ENCODE results near the gene ERCC6. TPM values are rescaled to one million over a fixed set of nuclear protein-coding genes. Genes with fewer than 3 reads are reported as not detected.

The ERCC6 gene
- total RNA-seq, 1 donor: 54.3 TPM

DNA sequence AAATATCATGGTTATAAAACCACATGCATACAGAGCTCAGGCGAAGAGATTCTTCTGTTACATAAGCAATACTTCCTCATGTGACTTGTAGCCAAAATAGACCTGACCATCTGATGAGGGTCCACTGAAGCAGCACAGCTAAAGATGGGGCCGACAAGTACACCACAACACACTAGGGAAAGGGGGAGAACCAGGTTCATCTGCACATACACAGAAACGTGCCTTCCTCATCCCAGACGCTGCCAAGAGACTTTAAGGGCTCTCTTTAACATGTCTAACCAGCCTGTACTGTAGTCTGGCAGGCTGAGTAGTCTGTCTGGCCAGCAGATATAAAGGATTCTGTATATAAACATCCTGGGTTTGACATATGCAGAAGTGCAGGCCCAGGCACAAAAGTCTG is 30.3 kb downstream of the ERCC6 start:
- peaks cover 60% of the 10 kb centered on the region for H3K79me2 ChIP-seq (ENCODE audit: insufficient read depth, low read length)
- peaks cover 15% of the 10 kb centered on the region for H3K36me3 ChIP-seq (ENCODE audit: insufficient read depth, low read length)
- no peak overlapping the region for H2AFZ ChIP-seq (ENCODE audit: low read length)
- H3K27me3 ChIP-seq (ENCODE audit: insufficient read depth, low read length): no peaks in the 10 kb centered on the region
- H3K4me2 ChIP-seq (ENCODE audit: insufficient read depth, low read length): no peak overlapping the region
- peaks cover 29% of the 10 kb centered on the region for H4K20me1 ChIP-seq (ENCODE audit: insufficient read depth, low read length)
- H3K4me3 ChIP-seq (ENCODE audit: insufficient read depth, low read length): no peak overlapping the region
- no peaks in the 10 kb centered on the region for H3K9me3 ChIP-seq (ENCODE audit: low read depth, low read length)
- H3K27ac ChIP-seq (ENCODE audit: low read depth, low read length): no peak overlapping the region
- DNase-seq (ENCODE audit: insufficient read length, low spot score, missing footprints): no peak
- TF ChIP-seq, protein P1, sequence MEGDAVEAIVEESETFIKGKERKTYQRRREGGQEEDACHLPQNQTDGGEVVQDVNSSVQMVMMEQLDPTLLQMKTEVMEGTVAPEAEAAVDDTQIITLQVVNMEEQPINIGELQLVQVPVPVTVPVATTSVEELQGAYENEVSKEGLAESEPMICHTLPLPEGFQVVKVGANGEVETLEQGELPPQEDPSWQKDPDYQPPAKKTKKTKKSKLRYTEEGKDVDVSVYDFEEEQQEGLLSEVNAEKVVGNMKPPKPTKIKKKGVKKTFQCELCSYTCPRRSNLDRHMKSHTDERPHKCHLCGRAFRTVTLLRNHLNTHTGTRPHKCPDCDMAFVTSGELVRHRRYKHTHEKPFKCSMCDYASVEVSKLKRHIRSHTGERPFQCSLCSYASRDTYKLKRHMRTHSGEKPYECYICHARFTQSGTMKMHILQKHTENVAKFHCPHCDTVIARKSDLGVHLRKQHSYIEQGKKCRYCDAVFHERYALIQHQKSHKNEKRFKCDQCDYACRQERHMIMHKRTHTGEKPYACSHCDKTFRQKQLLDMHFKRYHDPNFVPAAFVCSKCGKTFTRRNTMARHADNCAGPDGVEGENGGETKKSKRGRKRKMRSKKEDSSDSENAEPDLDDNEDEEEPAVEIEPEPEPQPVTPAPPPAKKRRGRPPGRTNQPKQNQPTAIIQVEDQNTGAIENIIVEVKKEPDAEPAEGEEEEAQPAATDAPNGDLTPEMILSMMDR (IDR thresholded peaks at IDR 0.05; ENCODE audit: extremely low read depth, low read depth, low read length): no peak
- H3K4me1 ChIP-seq (ENCODE audit: insufficient read depth, low read length): no peaks in the 10 kb centered on the region

DNA sequence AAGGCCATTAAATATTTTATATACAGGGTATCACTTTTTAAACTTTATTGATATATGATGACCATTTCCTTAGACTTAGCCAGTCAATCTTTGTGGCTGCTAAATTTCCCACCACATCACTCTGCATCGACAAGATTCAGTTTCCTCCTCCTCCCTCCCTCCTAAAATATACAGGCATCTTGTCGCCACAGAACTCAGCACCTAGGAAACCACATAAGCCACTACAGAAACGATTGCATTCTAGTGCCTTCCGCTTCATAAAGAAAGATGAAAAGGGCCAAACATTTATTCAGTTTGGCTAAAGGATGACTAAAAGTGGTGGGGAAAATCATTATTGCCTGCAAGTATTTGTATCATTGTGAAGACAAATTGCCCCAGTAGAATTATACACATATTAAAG is 30.7 kb downstream of the ERCC6 start:
- H3K9me3 ChIP-seq (ENCODE audit: low read depth, low read length): no peaks in the 10 kb centered on the region
- no peaks in the 10 kb centered on the region for H3K27me3 ChIP-seq (ENCODE audit: insufficient read depth, low read length)
- no peaks in the 10 kb centered on the region for H3K4me1 ChIP-seq (ENCODE audit: insufficient read depth, low read length)
- peaks cover 56% of the 10 kb centered on the region for H3K79me2 ChIP-seq (ENCODE audit: insufficient read depth, low read length)
- H3K4me3 ChIP-seq (ENCODE audit: insufficient read depth, low read length): no peak overlapping the region
- H2AFZ ChIP-seq (ENCODE audit: low read length): no peak overlapping the region
- H3K36me3 ChIP-seq (ENCODE audit: insufficient read depth, low read length): peaks cover 15% of the 10 kb centered on the region
- TF ChIP-seq, protein P1 (IDR thresholded peaks at IDR 0.05; ENCODE audit: extremely low read depth, low read depth, low read length): no peak
- H4K20me1 ChIP-seq (ENCODE audit: insufficient read depth, low read length): peaks cover 29% of the 10 kb centered on the region
- no peak for DNase-seq (ENCODE audit: insufficient read length, low spot score, missing footprints)
- H3K27ac ChIP-seq (ENCODE audit: low read depth, low read length): no peak overlapping the region
- H3K4me2 ChIP-seq (ENCODE audit: insufficient read depth, low read length): no peak overlapping the region

DNA sequence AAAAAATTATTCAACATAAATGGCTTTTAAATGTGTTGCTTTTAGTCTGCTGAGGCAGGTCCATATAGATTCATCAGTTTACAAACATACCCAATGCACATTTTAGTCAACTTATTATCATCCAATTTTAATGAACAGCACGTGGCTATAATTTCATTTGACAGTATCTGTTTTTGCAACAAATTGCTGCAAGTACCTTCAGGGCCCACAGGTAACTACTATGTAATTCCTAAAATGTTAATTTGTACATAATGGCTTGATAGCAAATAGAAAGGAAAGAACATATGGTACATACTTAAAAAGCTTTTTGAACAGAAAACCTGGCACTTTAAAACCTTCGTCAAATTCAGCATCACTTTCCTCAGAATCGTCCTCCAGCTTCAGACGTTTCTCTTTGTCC is 33.3 kb downstream of the ERCC6 start:
- H3K4me1 ChIP-seq (ENCODE audit: insufficient read depth, low read length): no peaks in the 10 kb centered on the region
- H3K9me3 ChIP-seq (ENCODE audit: low read depth, low read length): no peaks in the 10 kb centered on the region
- H3K27ac ChIP-seq (ENCODE audit: low read depth, low read length): no peak overlapping the region
- no peak overlapping the region for H3K4me2 ChIP-seq (ENCODE audit: insufficient read depth, low read length)
- H3K36me3 ChIP-seq (ENCODE audit: insufficient read depth, low read length): peaks cover 9% of the 10 kb centered on the region
- no peak for DNase-seq (ENCODE audit: insufficient read length, low spot score, missing footprints)
- H3K27me3 ChIP-seq (ENCODE audit: insufficient read depth, low read length): no peaks in the 10 kb centered on the region
- TF ChIP-seq, protein P1 (IDR thresholded peaks at IDR 0.05; ENCODE audit: extremely low read depth, low read depth, low read length): no peak
- H3K4me3 ChIP-seq (ENCODE audit: insufficient read depth, low read length): no peak overlapping the region
- peaks cover 18% of the 10 kb centered on the region for H4K20me1 ChIP-seq (ENCODE audit: insufficient read depth, low read length)
- H2AFZ ChIP-seq (ENCODE audit: low read length): no peak overlapping the region
- H3K79me2 ChIP-seq (ENCODE audit: insufficient read depth, low read length): peaks cover 40% of the 10 kb centered on the region

DNA sequence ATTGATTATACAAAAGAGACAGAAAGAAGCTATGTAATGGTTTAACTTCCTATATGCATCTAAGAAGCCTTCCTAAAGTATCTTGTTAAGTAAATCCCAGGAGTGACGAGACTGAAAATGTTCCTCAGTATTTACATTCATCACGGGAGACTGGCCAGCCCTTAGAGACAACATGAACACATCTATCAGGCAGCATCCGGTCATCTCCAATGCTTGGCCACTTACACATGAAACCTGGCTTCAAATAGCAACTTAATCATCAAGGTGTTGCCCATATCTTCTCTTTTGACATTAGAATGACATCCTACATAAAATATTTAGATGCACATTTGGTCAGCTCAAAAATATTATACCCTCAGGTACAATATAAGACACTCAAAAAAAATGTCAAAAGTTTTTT is 33.8 kb downstream of the ERCC6 start:
- DNase-seq (ENCODE audit: insufficient read length, low spot score, missing footprints): no peak
- no peaks in the 10 kb centered on the region for H3K9me3 ChIP-seq (ENCODE audit: low read depth, low read length)
- peaks cover 16% of the 10 kb centered on the region for H4K20me1 ChIP-seq (ENCODE audit: insufficient read depth, low read length)
- peaks cover 38% of the 10 kb centered on the region for H3K79me2 ChIP-seq (ENCODE audit: insufficient read depth, low read length)
- H2AFZ ChIP-seq (ENCODE audit: low read length): no peak overlapping the region
- H3K4me1 ChIP-seq (ENCODE audit: insufficient read depth, low read length): no peaks in the 10 kb centered on the region
- H3K27ac ChIP-seq (ENCODE audit: low read depth, low read length): no peak overlapping the region
- H3K27me3 ChIP-seq (ENCODE audit: insufficient read depth, low read length): no peaks in the 10 kb centered on the region
- H3K4me3 ChIP-seq (ENCODE audit: insufficient read depth, low read length): no peak overlapping the region
- peaks cover 12% of the 10 kb centered on the region for H3K36me3 ChIP-seq (ENCODE audit: insufficient read depth, low read length)
- TF ChIP-seq, protein P1 (IDR thresholded peaks at IDR 0.05; ENCODE audit: extremely low read depth, low read depth, low read length): no peak
- H3K4me2 ChIP-seq (ENCODE audit: insufficient read depth, low read length): no peak overlapping the region

All from osteoblast (primary cell).